Fibroblast of mammary gland (primary cell): ENCODE data around the gene KCNIP2.

Experiments used
- DNase-seq: peaks from one replicate; pipeline ENCODE4 v3.0.0-alpha.2; 2010; ENCODE audit warnings: low read depth
- H3K4me3 ChIP-seq: 2 replicates; pipeline ENCODE4 v1.5.1; 2011; ENCODE audit warnings: low read depth, mild to moderate bottlenecking, low read length, moderate library complexity; ENCODE audit not compliant: control insufficient read depth
- TF ChIP-seq, protein P1 (sequence below): conservative IDR thresholded peaks from 2 replicates; pipeline ENCODE4 v1.5.1; 2011; ENCODE audit warnings: low read depth, low read length, inconsistent platforms; ENCODE audit not compliant: control insufficient read depth, insufficient read depth

Gene KCNIP2

GRCh38 chr10:101886521-101887312, 43.1 kb upstream of the KCNIP2 start:
- TF ChIP-seq, protein P1, sequence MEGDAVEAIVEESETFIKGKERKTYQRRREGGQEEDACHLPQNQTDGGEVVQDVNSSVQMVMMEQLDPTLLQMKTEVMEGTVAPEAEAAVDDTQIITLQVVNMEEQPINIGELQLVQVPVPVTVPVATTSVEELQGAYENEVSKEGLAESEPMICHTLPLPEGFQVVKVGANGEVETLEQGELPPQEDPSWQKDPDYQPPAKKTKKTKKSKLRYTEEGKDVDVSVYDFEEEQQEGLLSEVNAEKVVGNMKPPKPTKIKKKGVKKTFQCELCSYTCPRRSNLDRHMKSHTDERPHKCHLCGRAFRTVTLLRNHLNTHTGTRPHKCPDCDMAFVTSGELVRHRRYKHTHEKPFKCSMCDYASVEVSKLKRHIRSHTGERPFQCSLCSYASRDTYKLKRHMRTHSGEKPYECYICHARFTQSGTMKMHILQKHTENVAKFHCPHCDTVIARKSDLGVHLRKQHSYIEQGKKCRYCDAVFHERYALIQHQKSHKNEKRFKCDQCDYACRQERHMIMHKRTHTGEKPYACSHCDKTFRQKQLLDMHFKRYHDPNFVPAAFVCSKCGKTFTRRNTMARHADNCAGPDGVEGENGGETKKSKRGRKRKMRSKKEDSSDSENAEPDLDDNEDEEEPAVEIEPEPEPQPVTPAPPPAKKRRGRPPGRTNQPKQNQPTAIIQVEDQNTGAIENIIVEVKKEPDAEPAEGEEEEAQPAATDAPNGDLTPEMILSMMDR, result no peak
- no peak for DNase-seq
- H3K4me3 ChIP-seq, result no peak overlapping the region

GRCh38 chr10:101881036-101881774, 37.6 kb upstream of the KCNIP2 start:
- no peak overlapping the region for H3K4me3 ChIP-seq
- DNase-seq, result no peak
- TF ChIP-seq, protein P1, result no peak

GRCh38 chr10:101880232-101880573, 36.6 kb upstream of the KCNIP2 start:
- no peak for DNase-seq
- TF ChIP-seq, protein P1, result no peak
- no peak overlapping the region for H3K4me3 ChIP-seq

DNA sequence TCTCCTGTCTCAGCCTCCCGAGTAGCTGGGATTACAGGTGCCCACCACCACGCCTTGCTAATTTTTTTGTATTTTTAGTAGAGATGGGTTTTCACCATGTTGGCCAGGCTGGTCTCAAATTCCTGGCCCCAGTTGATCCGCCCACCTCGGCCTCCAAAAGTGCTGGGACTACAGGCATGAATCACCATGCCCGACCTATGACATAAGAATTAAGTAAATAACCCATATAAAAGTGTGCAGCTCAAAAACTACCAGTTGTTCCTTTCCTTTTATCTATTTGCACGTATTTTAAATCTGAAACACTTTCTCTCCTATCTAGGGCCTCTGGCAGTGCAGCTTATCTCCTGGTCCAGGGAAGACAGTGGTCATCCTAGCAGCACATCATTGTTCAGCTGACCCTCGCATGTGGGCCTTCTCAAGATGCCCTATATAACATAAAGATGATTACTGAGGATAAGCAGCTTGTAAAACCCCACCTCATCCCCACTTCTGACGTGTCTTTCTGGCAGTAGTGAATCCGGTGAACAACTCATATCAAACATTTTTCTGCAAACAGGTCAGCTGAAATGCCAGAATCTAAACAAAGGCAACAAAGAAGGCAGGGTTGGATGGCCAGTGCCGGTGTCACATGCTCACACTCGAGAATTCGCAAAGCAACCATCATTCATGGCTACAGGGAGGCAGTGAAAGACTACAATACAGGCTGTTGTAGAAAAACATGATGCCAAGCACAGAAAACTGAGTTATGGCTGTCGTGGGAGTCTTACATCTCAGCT, 36.0 kb upstream of the KCNIP2 start:
- H3K4me3 ChIP-seq, result no peak overlapping the region
- peak; percentile 77 for DNase-seq

GRCh38 chr10:101878869-101879268, 35.3 kb upstream of the KCNIP2 start:
- TF ChIP-seq, protein P1, result no peak
- no peak for DNase-seq
- H3K4me3 ChIP-seq, result no peak overlapping the region

More for the DNA sequence above, 36.0 kb upstream of the KCNIP2 start:
- TF ChIP-seq, protein P1, result no peak

- DNase-seq, result no peak
- TF ChIP-seq, protein P1, result no peak
- no peak overlapping the region for H3K4me3 ChIP-seq
Measured at GRCh38 chr10:101875068-101875688, 31.6 kb upstream of the KCNIP2 start.
